ENCODE measurements around the gene BPGM.
A peak's percentile ranks its signal among the peaks of the same experiment; 100 is the strongest.

Gene BPGM

DNA sequence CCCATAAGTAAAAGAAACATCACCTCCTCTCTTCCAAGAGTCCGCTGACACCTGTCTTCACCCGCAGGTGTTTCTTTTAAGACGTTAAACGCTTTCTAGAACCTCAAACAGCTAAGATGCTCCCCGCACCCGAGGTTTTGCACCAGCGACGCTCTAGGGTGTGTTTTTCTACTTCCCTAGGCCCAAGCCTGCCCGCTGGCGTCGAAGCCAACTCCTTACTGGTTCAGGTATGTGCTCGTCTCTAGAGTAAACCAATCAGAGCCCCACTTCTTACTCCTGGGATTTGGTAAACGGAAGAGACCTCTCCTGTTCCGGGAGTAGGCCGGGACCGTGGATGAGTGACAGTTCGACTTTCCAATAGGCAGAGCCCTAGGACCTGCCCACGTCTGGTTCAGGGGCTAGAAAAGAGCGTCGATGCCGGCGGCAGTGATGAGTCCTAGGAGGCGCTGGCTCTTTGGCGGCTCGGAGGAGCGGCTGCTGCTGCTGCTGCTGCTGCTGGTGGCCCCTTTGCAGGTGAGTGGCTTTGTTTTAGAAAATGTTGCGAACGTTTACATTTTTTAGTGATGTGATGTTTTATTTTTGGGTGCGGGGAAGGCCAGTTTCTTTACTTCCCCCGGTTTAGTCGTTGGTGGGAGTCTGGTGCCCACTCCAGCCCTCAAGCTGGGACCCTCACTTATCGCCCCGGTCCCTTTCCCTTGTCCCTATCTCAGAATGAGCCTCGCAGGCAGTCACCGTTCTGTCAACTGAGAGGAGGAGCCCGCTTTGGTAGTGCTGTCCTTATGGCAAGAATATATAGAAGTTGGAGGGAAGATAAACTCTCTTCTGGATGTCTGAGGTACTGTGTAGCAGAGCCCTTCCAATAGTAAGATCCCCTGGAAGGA lies at the start of gene BPGM:
BPGM (plus strand) TSS at position 429 of the 881 bp plus-strand sequence. CDS start 14,655 bp downstream, outside the sequence.
- peak; percentile 96 for DNase-seq (ENCODE audit: low spot score)

- no peak for DNase-seq (ENCODE audit: low spot score)
Measured at GRCh38 chr7:134599371-134599770, 47.3 kb upstream of the BPGM start.

- DNase-seq (ENCODE audit: low spot score), result no peak
Measured at GRCh38 chr7:134601459-134601858, 45.2 kb upstream of the BPGM start.

DNA sequence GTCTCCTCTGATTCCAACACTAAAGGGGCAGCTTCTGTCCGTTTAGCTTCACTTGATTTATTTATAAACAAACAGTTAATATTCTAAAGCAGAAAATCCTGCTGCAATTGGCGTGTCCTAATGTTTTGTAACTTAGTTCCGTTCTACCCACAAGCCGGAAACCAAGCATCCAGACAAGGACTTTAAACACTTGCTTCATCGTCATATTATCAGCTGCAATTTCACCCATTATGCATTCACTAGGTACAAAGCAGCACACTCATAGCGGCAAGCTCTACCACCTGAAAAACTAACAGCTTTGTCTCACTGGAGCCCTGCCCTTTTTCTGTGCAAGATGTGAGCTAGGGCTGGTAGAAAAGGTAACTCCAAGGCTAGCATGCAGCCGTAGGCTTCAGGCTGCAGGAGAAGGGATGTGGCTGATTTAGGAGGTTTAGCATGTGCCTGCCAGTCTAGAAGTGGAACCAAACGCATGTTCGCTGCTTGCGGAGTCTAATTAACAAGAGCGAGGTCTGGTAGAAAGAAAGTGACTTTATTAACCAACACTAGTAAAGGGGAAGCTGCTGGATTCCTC lies 43.7 kb upstream of the BPGM start:
- DNase-seq (ENCODE audit: low spot score), result no peak

DNA sequence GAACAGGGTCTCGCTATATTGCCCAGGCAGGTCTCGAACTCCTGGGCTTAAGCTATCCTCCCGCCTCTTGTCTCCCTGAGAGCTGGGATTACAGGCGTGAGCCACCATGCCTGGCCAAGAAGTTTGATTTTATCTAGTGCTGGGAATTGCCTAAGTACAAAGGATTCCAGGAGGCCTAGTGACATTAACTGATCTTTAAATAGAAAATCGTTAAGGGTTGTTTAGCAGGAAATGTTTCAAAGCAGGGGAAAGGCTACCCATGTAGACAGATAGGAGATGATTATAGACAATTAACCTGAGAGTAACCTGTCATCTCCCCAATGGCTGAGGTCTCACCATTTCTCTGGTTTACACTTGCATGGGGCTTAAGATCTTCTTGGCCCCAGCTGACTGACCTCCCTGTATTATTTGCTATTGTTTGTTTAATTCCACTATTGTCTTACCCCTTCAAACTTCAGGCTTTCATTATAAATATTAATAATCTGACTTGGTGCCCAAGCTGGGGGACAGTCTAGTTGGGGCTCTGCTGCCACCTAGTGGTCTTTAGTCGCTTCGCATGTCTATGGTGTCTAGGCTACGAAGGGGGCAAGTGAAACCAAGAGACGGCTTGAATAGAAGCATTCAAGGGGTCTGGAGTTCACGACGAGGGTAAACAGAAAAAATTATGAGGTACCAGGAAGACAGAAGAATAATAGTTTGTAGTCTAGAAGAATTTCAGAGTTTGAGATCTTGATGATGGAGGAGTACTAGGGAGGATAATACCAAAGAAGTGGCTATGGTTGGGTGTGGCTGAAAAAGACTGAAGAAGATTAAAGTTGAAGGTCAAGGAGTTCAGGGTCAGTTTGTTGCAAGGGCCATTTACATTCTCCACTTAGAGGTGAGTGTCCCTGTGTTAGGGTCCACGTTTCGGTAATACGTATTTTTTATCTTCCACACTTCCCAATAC lies 40.4 kb upstream of the BPGM start:
- peak; percentile 76 for DNase-seq (ENCODE audit: low spot score)

GRCh38 chr7:134611611-134612151 lies 35.0 kb upstream of the BPGM start:
- DNase-seq (ENCODE audit: low spot score), result no peak

- no peak for DNase-seq (ENCODE audit: low spot score)
Measured at GRCh38 chr7:134612197-134612596, 34.5 kb upstream of the BPGM start.

- DNase-seq (ENCODE audit: low spot score), result no peak
Measured at GRCh38 chr7:134613623-134614347, 32.9 kb upstream of the BPGM start.

DNA sequence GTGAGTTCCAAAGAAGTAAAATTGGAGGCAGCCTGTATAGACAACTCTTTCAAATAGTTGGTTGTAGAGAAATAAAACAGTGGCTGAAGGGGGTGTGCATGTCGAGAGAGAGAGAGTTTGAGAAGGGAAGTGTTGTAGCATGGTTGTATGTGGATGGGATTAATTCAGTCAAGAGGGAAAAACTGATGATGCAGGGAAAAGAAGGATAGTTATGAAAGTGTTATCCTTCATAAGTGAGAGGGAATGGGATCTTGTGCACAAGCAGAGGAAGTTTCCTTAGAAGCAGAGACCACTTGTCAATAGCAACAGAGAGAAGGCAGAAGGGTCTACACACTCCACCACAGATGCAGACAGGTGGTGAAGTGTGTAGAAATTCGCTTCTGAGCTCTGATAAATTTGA lies 30.0 kb upstream of the BPGM start:
- no peak for DNase-seq (ENCODE audit: low spot score)

GRCh38 chr7:134618756-134619530 lies 27.7 kb upstream of the BPGM start:
- no peak for DNase-seq (ENCODE audit: low spot score)

- no peak for DNase-seq (ENCODE audit: low spot score)
Measured at GRCh38 chr7:134619627-134620331, 26.9 kb upstream of the BPGM start.

DNA sequence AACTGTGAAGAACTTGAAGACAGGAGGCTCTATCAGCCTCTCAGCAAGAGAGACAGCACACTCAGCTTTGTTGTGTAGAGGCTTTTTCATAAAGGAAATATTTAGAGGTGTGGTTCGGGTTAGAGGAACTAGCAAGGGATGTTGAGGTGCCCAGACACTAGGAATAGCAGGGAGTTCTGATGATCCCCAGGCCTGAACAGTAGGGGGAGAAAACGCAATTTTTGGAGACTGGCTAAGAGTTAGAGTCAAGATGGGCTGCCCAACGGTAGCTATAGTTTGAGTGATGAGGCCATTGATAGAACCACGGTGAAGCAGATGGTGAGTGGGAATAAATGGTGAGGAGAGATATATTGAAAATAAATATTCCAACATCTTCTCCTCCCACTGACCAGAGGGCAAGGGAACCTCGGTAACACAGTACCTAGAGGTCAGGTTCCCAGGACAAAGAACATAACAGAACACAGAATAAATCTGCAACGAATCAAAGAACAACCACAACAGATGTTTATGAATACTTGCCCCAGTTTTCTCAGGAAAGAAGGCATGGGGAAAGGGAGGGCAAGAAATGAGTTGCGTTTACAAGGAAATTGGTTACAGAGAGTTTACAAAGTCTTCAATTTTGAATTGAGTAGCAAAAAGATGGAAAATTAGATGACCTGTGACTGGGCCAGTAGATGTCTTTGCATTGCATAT lies 24.2 kb upstream of the BPGM start:
- DNase-seq (ENCODE audit: low spot score), result no peak

DNA sequence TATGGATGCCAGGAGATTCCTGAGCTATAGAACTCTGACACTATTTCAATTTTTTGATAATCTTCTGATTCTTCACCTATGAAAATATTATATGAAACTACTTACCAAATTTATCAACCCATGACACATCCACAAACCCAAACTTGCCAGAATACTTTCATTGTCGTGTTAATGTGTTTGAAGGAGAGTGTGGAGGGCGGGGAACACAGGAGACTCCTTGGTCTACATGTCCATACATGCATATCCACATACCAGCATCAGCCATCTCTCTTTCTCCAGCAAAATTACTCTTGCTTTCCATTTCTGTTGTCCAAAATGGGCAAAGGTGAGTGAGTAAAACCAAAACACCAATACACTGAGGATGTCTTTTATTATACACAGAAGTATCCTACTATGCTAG lies 23.5 kb upstream of the BPGM start:
- no peak for DNase-seq (ENCODE audit: low spot score)

- DNase-seq (ENCODE audit: low spot score), result no peak
Measured at GRCh38 chr7:134625550-134625949, 21.1 kb upstream of the BPGM start.

- no peak for DNase-seq (ENCODE audit: low spot score)
Measured at GRCh38 chr7:134627109-134627774, 19.4 kb upstream of the BPGM start.

- no peak for DNase-seq (ENCODE audit: low spot score)
Measured at GRCh38 chr7:134627775-134628153, 18.9 kb upstream of the BPGM start.

- DNase-seq (ENCODE audit: low spot score), result no peak
Measured at GRCh38 chr7:134629445-134629844, 17.2 kb upstream of the BPGM start.

DNA sequence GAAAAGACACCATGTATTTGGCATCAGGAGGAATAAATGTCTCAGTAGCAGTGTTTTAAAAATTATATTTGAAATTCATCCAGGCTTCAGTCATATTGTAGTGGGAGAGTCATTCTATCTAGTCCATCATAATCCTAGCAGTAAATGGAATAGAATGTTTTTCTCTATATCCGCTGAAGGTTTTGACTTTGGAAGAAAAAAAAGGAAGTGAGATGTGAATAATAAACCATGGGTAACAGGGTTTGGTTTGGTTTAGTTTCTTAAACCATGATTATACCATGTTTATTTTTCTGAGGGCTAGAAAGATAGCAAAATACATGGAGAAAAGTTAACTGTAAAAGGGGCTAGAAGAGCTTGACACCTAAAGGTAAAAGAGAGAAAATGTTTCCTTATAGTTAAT lies 16.4 kb upstream of the BPGM start:
- DNase-seq (ENCODE audit: low spot score), result no peak

- DNase-seq (ENCODE audit: low spot score), result no peak
Measured at GRCh38 chr7:134630893-134631292, 15.8 kb upstream of the BPGM start.

Measured in D341Med (cell line).